H1 (cell line): ENCODE results near the gene SYN1. TPM values are rescaled to one million over a fixed set of nuclear protein-coding genes. Genes with fewer than 3 reads are reported as not detected.

Source experiments
- CTCF ChIA-PET: fragments of 300-600 bp; sonication (Branson Sonifier 250); formaldehyde crosslinking; loops from one replicate; lab custom pipeline; 2021; ENCODE audit not compliant: partially characterized antibody; lab: Charles Lee
- POLR2A ChIA-PET: fragments of 300-600 bp; sonication (Branson Sonifier 250); formaldehyde crosslinking; loops from one replicate; lab custom pipeline; 2021; ENCODE audit warnings: inconsistent platforms; ENCODE audit not compliant: partially characterized antibody; lab: Charles Lee
- DNase-seq, 2 experiments: peaks; one replicate each; pipeline versions ENCODE4 v3.0.0 to v3.0.0-alpha.2; 2010 to 2022; ENCODE audit warnings: low spot score in 2 of 2, low read depth in 1 of 2, mixed read lengths in 1 of 2
- FAIRE-seq: peaks from 2 replicates; lab custom pipeline; 2011; peaks lifted over from hg19 to GRCh38; lab: Jason Lieb, UNC
- H2AFZ ChIP-seq: 2 replicates; pipeline ENCODE4 v1.8.1; 2012; ENCODE audit warnings: low read length, inconsistent platforms
- H2AK5ac ChIP-seq: 2 replicates; pipeline ENCODE4 v1.6.1; 2013; ENCODE audit warnings: low read depth, low read length
- H2BK120ac ChIP-seq: replicated peaks from 2 replicates; pipeline ENCODE3; 2013; ENCODE audit warnings: low read depth, low read length, inconsistent platforms
- H2BK12ac ChIP-seq: 2 replicates; pipeline ENCODE4 v1.6.1; 2013; ENCODE audit warnings: low read depth, low read length
- H2BK15ac ChIP-seq: 2 replicates; pipeline ENCODE4 v1.6.1; 2013; ENCODE audit warnings: low read length
- H2BK20ac ChIP-seq: 2 replicates; pipeline ENCODE4 v1.6.1; 2013; ENCODE audit warnings: low read length
- H2BK5ac ChIP-seq: 2 replicates; pipeline ENCODE4 v1.6.1; 2013; ENCODE audit warnings: low read depth, low read length
- H3K14ac ChIP-seq: 2 replicates; pipeline ENCODE4 v1.6.1; 2013; ENCODE audit warnings: inconsistent platforms; ENCODE audit not compliant: insufficient read length
- H3K18ac ChIP-seq: 2 replicates; pipeline ENCODE4 v1.6.1; 2013; ENCODE audit warnings: low read length; ENCODE audit errors: extremely low read depth
- H3K23ac ChIP-seq: 2 replicates; pipeline ENCODE4 v1.6.1; 2013; ENCODE audit warnings: inconsistent platforms; ENCODE audit not compliant: insufficient read length
- H3K23me2 ChIP-seq: 2 replicates; pipeline ENCODE4 v1.6.1; 2013; ENCODE audit warnings: low read depth, low read length
- H3K27ac ChIP-seq: 2 replicates; pipeline ENCODE4 v1.6.1; 2011; ENCODE audit warnings: low read depth, low read length, inconsistent platforms
- H3K27me3 ChIP-seq, 4 experiments: replicated peaks in 1 of 4; 1 replicate in 1 of 4; 2 replicates in 3 of 4; pipeline versions ENCODE4 v1.6.1 to v1.8.1; 2011 to 2013; ENCODE audit warnings: low read length in 3 of 4, mild to moderate bottlenecking in 3 of 4, inconsistent platforms in 2 of 4, mixed read lengths in 2 of 4, moderate library complexity in 1 of 4; ENCODE audit not compliant: control insufficient read depth in 3 of 4, insufficient read depth in 3 of 4; ENCODE audit errors: extremely low read depth in 1 of 4
- H3K36me3 ChIP-seq, 4 experiments: 2 replicates each; pipeline versions ENCODE4 v1.6.1 to v1.8.1; 2011 to 2013; ENCODE audit warnings: mild to moderate bottlenecking in 4 of 4, low read length in 3 of 4, moderate library complexity in 2 of 4, control low read depth in 1 of 4, inconsistent platforms in 1 of 4; ENCODE audit not compliant: insufficient read depth in 4 of 4, control insufficient read depth in 2 of 4
- H3K4ac ChIP-seq: replicated peaks from 2 replicates; pipeline ENCODE3; 2013; ENCODE audit warnings: low read length, low read depth, mixed read lengths, inconsistent platforms; ENCODE audit not compliant: insufficient read length
- H3K4me1 ChIP-seq, 4 experiments: replicated peaks in 1 of 4; 1 replicate in 1 of 4; 2 replicates in 3 of 4; pipeline versions ENCODE4 v1.6.1 to v1.8.1; 2011 to 2013; ENCODE audit warnings: low read length in 3 of 4, inconsistent platforms in 2 of 4, mixed read lengths in 1 of 4; ENCODE audit not compliant: insufficient read depth in 4 of 4, control insufficient read depth in 3 of 4
- H3K4me2 ChIP-seq, 2 experiments: 2 replicates each; pipeline versions ENCODE4 v1.6.1 to v1.8.1; 2011 to 2013; ENCODE audit warnings: low read depth in 2 of 2, low read length in 2 of 2, control low read depth in 1 of 2, inconsistent platforms in 1 of 2, mild to moderate bottlenecking in 1 of 2; ENCODE audit not compliant: insufficient read depth in 1 of 2
- H3K4me3 ChIP-seq, 4 experiments: fragments of 200-600, 300-600 bp in 1 of 4; sonication (generic), shearing (Covaris generic), sonication (Bioruptor Twin) in 1 of 4; 2 replicates each; pipeline versions ENCODE4 v1.5.1 to v1.8.1; 2011 to 2016; ENCODE audit warnings: low read length in 4 of 4, low read depth in 3 of 4, control low read depth in 2 of 4, inconsistent platforms in 2 of 4, mild to moderate bottlenecking in 2 of 4, mixed read lengths in 1 of 4, moderate library complexity in 1 of 4; ENCODE audit not compliant: insufficient read depth in 2 of 4; ENCODE audit errors: extremely low read depth in 1 of 4
- H3K56ac ChIP-seq: replicated peaks from 2 replicates; pipeline ENCODE3; 2013; ENCODE audit warnings: low read depth, mild to moderate bottlenecking, mixed read lengths, low read length, inconsistent platforms; ENCODE audit not compliant: insufficient read length
- H3K79me1 ChIP-seq: 2 replicates; pipeline ENCODE4 v1.6.1; 2013; ENCODE audit warnings: low read depth, low read length, control low read depth
- H3K79me2 ChIP-seq, 2 experiments: 2 replicates each; pipeline versions ENCODE4 v1.6.1 to v1.8.1; 2012 to 2013; ENCODE audit warnings: low read length in 2 of 2, mild to moderate bottlenecking in 2 of 2, inconsistent platforms in 1 of 2; ENCODE audit not compliant: insufficient read depth in 2 of 2, control insufficient read depth in 1 of 2
- H3K9ac ChIP-seq, 4 experiments: replicated peaks in 1 of 4; 1 replicate in 1 of 4; 2 replicates in 3 of 4; pipeline versions ENCODE4 v1.6.1 to v1.8.1; 2011 to 2013; ENCODE audit warnings: low read depth in 3 of 4, low read length in 3 of 4, control low read depth in 2 of 4, mild to moderate bottlenecking in 2 of 4, moderate library complexity in 2 of 4, inconsistent platforms in 1 of 4; ENCODE audit errors: extremely low read depth in 1 of 4
- H3K9me3 ChIP-seq, 2 experiments: 2 replicates each; pipeline versions ENCODE4 v1.6.1 to v1.8.1; 2012 to 2013; ENCODE audit warnings: mild to moderate bottlenecking in 2 of 2, moderate library complexity in 2 of 2, control low read depth in 1 of 2, inconsistent platforms in 1 of 2, low read depth in 1 of 2, low read length in 1 of 2, mixed read lengths in 1 of 2; ENCODE audit not compliant: insufficient read depth in 2 of 2
- H4K20me1 ChIP-seq, 2 experiments: replicated peaks in 1 of 2; 2 replicates each; pipeline versions ENCODE3 to v1.8.1; 2011 to 2013; ENCODE audit warnings: inconsistent platforms in 2 of 2, low read length in 2 of 2, mild to moderate bottlenecking in 1 of 2; ENCODE audit not compliant: insufficient read depth in 2 of 2, control insufficient read depth in 1 of 2
- H4K5ac ChIP-seq: 2 replicates; pipeline ENCODE4 v1.6.1; 2013; ENCODE audit warnings: low read length, low read depth, mixed read lengths, inconsistent platforms; ENCODE audit not compliant: insufficient read length
- H4K8ac ChIP-seq: 2 replicates; pipeline ENCODE4 v1.8.0; 2013; ENCODE audit warnings: mild to moderate bottlenecking, moderate library complexity, low read length, inconsistent platforms; ENCODE audit not compliant: insufficient read depth; ENCODE audit errors: extremely low read depth
- H4K91ac ChIP-seq: replicated peaks from 2 replicates; pipeline ENCODE3; 2013; ENCODE audit warnings: low read length, mixed read lengths, inconsistent platforms; ENCODE audit not compliant: insufficient read length
- BCL11A ChIP-seq, 2 experiments: IDR thresholded peaks; one replicate each; pipeline ENCODE4 v1.6.1; 2011; ENCODE audit warnings: low read depth in 2 of 2, low read length in 2 of 2, mild to moderate bottlenecking in 2 of 2
- CTCF ChIP-seq, 3 experiments: IDR thresholded peaks; 1 replicate in 2 of 3; 2 replicates in 1 of 3; pipeline versions ENCODE4 v1.5.1 to v1.6.1; 2011; ENCODE audit warnings: low read length in 3 of 3, mild to moderate bottlenecking in 3 of 3, inconsistent platforms in 2 of 3, low read depth in 1 of 3, moderate library complexity in 1 of 3; ENCODE audit not compliant: insufficient read depth in 1 of 3; ENCODE audit errors: control extremely low read depth in 1 of 3
- EZH2 ChIP-seq: fragments of 200-600 bp; sonication (generic); IDR thresholded peaks from 2 replicates; pipeline ENCODE4 v1.7.1; 2012; ENCODE audit warnings: low read depth, mild to moderate bottlenecking, moderate library complexity, low read length, inconsistent platforms; ENCODE audit not compliant: severe bottlenecking
- KDM1A ChIP-seq: fragments of 200-600, 300-600 bp; sonication (generic); IDR thresholded peaks from 2 replicates; pipeline ENCODE4 v1.7.1; 2016; ENCODE audit warnings: mild to moderate bottlenecking, low read length, borderline replicate concordance
- SIN3A ChIP-seq, 2 experiments: IDR thresholded peaks in 1 of 2; conservative IDR thresholded peaks in 1 of 2; 2 replicates each; pipeline ENCODE4 v1.6.1; 2011 to 2012; ENCODE audit warnings: low read length in 2 of 2, improper control_type of control experiment in 1 of 2, low read depth in 1 of 2, mild to moderate bottlenecking in 1 of 2
- SP1 ChIP-seq: IDR thresholded peaks from 2 replicates; pipeline ENCODE4 v1.6.1; 2011; ENCODE audit warnings: low read depth, low read length
- WGBS, 2 experiments: shearing (Covaris generic) in 1 of 2; methylation state at CpG; one replicate each; pipeline versions ENCODE4 v1.1.6 to v1.1.7; 2013 to 2015; ENCODE audit warnings: low lambda C conversion rate in 2 of 2, mixed read lengths in 2 of 2, inconsistent platforms in 1 of 2, low coverage in 1 of 2, missing lambda C conversion rate in 1 of 2; ENCODE audit not compliant: insufficient replicate concordance in 2 of 2, insufficient coverage in 1 of 2, insufficient read length in 1 of 2; ENCODE audit errors: extremely low coverage in 1 of 2, missing lambda C conversion rate in 1 of 2; 5-methylcytosine and 5-hydroxymethylcytosine counted together
- polyA plus RNA-seq, 7 experiments: library from polyadenylated mRNA; depleted of rRNA in 3 of 7; stranded (reverse) in 5 of 7; unstranded in 2 of 7; fragments of >200 nt in 5 of 7; fragments of 200-250 nt in 2 of 7; gene quantifications; 1 replicate in 5 of 7; 2 replicates in 1 of 7; 4 replicates in 1 of 7; pipeline versions ENCODE4 v1.2.1 to v1.2.3, GENCODE V29; 2011 to 2013; ENCODE audit warnings: missing spikeins in 2 of 7, mixed read lengths in 2 of 7
- total RNA-seq: library from RNA; stranded (reverse); fragmentation: NEBNext Ultra II Directional; extraction: Animal tissue kit (Norgen Biotek cat#: 25700); gene quantifications from 2 replicates; pipeline ENCODE4 v1.2.1, GENCODE V29; 2021

Gene SYN1
- total and polyA plus RNA-seq, 2 of the 8 experiments (the other 6 are each of a cell fraction or from before 2014, with no cell fraction given): 2.1 to 14.1 TPM

- peaks cover 5% of the 10 kb centered on the region for H3K23me2 ChIP-seq
- no peaks in the 10 kb centered on the region for H3K27me3 ChIP-seq
- H2BK5ac ChIP-seq: no peak overlapping the region
- H3K4ac ChIP-seq: no peak overlapping the region
- no peaks in the 10 kb centered on the region for H3K4me1 ChIP-seq
- H3K9me3 ChIP-seq: no peaks in the 10 kb centered on the region
- H2BK12ac ChIP-seq: no peak overlapping the region
- no peak overlapping the region for H3K9ac ChIP-seq
- H3K36me3 ChIP-seq: peaks cover 4 to 44% (median 21%) of the 10 kb centered on the region in 4 experiments; a peak in 7 of 8 replicates
- H3K18ac ChIP-seq: no peak overlapping the region
- no peak overlapping the region for H4K5ac ChIP-seq
- H3K4me2 ChIP-seq: no peak overlapping the region
- peaks cover 0 to 7% of the 10 kb centered on the region in 2 experiments; a peak in 1 of 4 replicates for H3K79me2 ChIP-seq
- 87% methylated on average over 8 of the region's 12 CpGs; no CpG with 5 or more reads in 1 of the 2 experiments for WGBS, 2 experiments
- H4K8ac ChIP-seq: no peak overlapping the region
- H2BK20ac ChIP-seq: no peak overlapping the region
- no peak overlapping the region for H3K56ac ChIP-seq
- no peak overlapping the region for H3K23ac ChIP-seq
- H2AFZ ChIP-seq: no peak overlapping the region
- H3K14ac ChIP-seq: no peak overlapping the region
- no peaks in the 10 kb centered on the region for H3K79me1 ChIP-seq
- H4K91ac ChIP-seq: no peak overlapping the region
- TF ChIP-seq SIN3A (conservative IDR thresholded peaks at IDR 0.05 in 1 of 2, IDR thresholded peaks at IDR 0.05 in 1 of 2; ENCODE audit: low read depth in 1 of 2, low read length in 2 of 2) (no peak), SP1 (no peak), CTCF (IDR thresholded peaks at IDR 0.05; ENCODE audit: control extremely low read depth in 1 of 3, insufficient read depth in 1 of 3, low read depth in 1 of 3, low read length in 3 of 3) (peak in 1 of 3 experiments; percentile 4; a peak in 1 of 4 replicates), BCL11A (IDR thresholded peaks at IDR 0.05; ENCODE audit: low read depth in 2 of 2, low read length in 2 of 2) (no peak), KDM1A (no peak), EZH2 (no peak)
- ChIA-PET POLR2A (interaction anchor here (0.6 to 1.2 kb wide), 2 partner anchors 10 to 17 kb away, joined by 3 to 4 read pairs; partner anchors contain the start of gene TIMP1), CTCF (interaction anchor here (0.5 to 1.4 kb wide), 5 partner anchors 9 to 79 kb away, joined by 3 to 5 read pairs (median 3); no protein-coding TSS in a partner anchor)
- no peak overlapping the region for H2BK15ac ChIP-seq
- H2AK5ac ChIP-seq: no peak overlapping the region
- DNase-seq (no peak), FAIRE-seq (no peak)
- H2BK120ac ChIP-seq: no peak overlapping the region
- no peak overlapping the region for H3K4me3 ChIP-seq
- peaks cover 0 to 2% of the 10 kb centered on the region in 2 experiments for H4K20me1 ChIP-seq
- H3K27ac ChIP-seq: no peak overlapping the region
Observed at GRCh38 chrX:47564438-47565085, 55.1 kb downstream of the SYN1 start.
